ENCODE data around the gene CCNB2.
A peak's percentile ranks its signal among the peaks of the same experiment; 100 is the strongest.

The CCNB2 gene

GRCh38 chr15:59169251-59169708 lies 64.3 kb downstream of the CCNB2 start:
- DNase-seq = no peak

GRCh38 chr15:59170295-59171066 lies 65.5 kb downstream of the CCNB2 start:
- DNase-seq = peak; percentile 9

DNA sequence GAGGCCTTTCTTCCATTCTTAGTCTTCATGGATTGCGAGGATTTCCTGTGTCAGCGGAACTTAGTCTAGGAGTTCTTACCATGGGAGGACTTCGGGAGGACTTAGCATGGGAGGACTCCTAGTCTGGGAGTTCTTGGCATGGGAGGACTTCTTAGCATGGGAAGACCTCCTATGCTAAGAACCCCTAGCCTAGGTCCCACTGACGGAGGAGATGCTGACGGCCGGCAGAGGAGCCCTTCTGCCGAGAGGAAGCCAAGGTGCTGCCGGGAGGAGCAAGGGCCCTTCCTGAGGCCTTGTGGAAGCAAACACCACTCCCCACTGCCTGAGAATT lies 66.1 kb downstream of the CCNB2 start:
- DNase-seq = no peak

DNA sequence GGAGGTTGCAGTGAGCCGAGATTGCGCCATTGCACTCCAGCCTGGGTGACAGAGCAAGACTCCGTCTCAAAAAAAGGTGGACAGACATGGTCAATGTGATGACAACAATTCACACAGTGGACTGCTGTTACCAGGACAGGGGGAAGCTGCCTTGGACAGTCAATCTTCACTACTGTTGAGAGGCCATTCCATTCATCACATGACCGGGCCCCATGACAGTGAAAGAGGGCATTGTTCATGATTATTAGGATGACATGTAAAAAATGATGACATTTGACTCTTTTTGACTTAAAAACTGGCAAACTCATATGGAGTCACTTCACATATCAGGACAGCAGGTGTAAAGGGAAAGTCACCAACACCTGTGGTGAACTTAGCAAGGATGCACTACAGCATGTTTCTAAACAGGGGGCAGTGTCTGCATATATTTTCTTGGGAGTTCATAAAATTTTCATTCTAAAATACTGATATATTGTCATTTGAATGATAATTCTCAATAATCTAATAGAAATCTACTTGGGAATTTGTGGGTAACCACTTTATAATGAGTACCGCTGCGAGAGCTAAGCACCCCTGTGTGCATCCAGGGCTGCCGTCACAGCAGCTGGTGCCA lies 67.4 kb downstream of the CCNB2 start:
- no peak for DNase-seq

- no peak for DNase-seq
These were observed 68.2 kb downstream of the CCNB2 start for GRCh38 chr15:59173194-59173593.

GRCh38 chr15:59174151-59174834 lies 69.3 kb downstream of the CCNB2 start:
- DNase-seq = no peak
